NCI-H1694 (cell line): ENCODE data around the gene ZNF207.
"Not testable (repeated sequence)": the region's sequence is repeated elsewhere in the genome, so short reads cannot be mapped to it uniquely, and the experiment has no call there.

ENCODE experiments used
- DNase-seq: peaks from one replicate; lab custom pipeline; 2025; lab: John Stamatoyannopoulos, UW

The ZNF207 gene

GRCh38 chr17:32388128-32388527 lies 38.2 kb downstream of the ZNF207 start:
- DNase-seq, result not testable (repeated sequence)

GRCh38 chr17:32388613-32389459 lies 38.9 kb downstream of the ZNF207 start:
- no peak for DNase-seq

GRCh38 chr17:32393904-32394303 lies 43.9 kb downstream of the ZNF207 start:
- DNase-seq, result no peak

- DNase-seq, result no peak
Observed at GRCh38 chr17:32396343-32396742, 46.4 kb downstream of the ZNF207 start.

GRCh38 chr17:32398946-32399345 lies 49.0 kb downstream of the ZNF207 start:
- DNase-seq, result no peak

- DNase-seq, result not testable (repeated sequence)
Observed at GRCh38 chr17:32410085-32410484, 60.1 kb downstream of the ZNF207 start.

- no peak for DNase-seq
Observed at GRCh38 chr17:32426894-32427293, 76.9 kb downstream of the ZNF207 start.

- no peak for DNase-seq
Observed at GRCh38 chr17:32429598-32429997, 79.6 kb downstream of the ZNF207 start.
